Hematopoietic multipotent progenitor cell treated with erythropoietin and hydrocortisone succinate and interleukin-3 and kit ligand, for 17 days (in vitro differentiated cells): ENCODE results near the gene AKTIP.
A peak's percentile ranks its signal among the peaks of the same experiment; 100 is the strongest.
"Not testable (repeated sequence)": the region's sequence is repeated elsewhere in the genome, so short reads cannot be mapped to it uniquely, and the experiment has no call there.

Experiments used
- DNase-seq: peaks from one replicate; pipeline ENCODE4 v3.0.0-alpha.2; 2015; ENCODE audit warnings: low spot score

Gene AKTIP

GRCh38 chr16:53515811-53516210 is 12.8 kb upstream of the AKTIP start:
- DNase-seq: no peak

GRCh38 chr16:53515259-53515658 is 12.2 kb upstream of the AKTIP start:
- no peak for DNase-seq

- DNase-seq: not testable (repeated sequence)
Observed at GRCh38 chr16:53512795-53513194, 9.8 kb upstream of the AKTIP start.

GRCh38 chr16:53511403-53512280 is 8.6 kb upstream of the AKTIP start:
- no peak for DNase-seq

- DNase-seq: no peak
Observed at GRCh38 chr16:53511084-53511402, 8.0 kb upstream of the AKTIP start.

GRCh38 chr16:53510704-53511070 is 7.7 kb upstream of the AKTIP start:
- no peak for DNase-seq

- peak; percentile 73 for DNase-seq
Observed at GRCh38 chr16:53509906-53510703, 7.1 kb upstream of the AKTIP start.

GRCh38 chr16:53507464-53508179 is 4.6 kb upstream of the AKTIP start:
- DNase-seq: no peak

GRCh38 chr16:53506254-53506653 is 3.2 kb upstream of the AKTIP start:
- no peak for DNase-seq

GRCh38 chr16:53504665-53505064 is 1.7 kb upstream of the AKTIP start:
- no peak for DNase-seq

- no peak for DNase-seq
Observed at GRCh38 chr16:53503991-53504663, 1.1 kb upstream of the AKTIP start.

- DNase-seq: peak; percentile 95
Observed at GRCh38 chr16:53503270-53503923, 388 bp upstream of the AKTIP start.

- no peak for DNase-seq
Observed at GRCh38 chr16:53501216-53501859, 1.7 kb downstream of the AKTIP start.

- no peak for DNase-seq
Observed at GRCh38 chr16:53498984-53499383, 4.0 kb downstream of the AKTIP start.

- no peak for DNase-seq
Observed at GRCh38 chr16:53495325-53495724, 7.7 kb downstream of the AKTIP start.

- DNase-seq: no peak
Observed at GRCh38 chr16:53494636-53495035, 8.4 kb downstream of the AKTIP start.

- no peak for DNase-seq
Observed at GRCh38 chr16:53492503-53492902, 10.5 kb downstream of the AKTIP start.

- no peak for DNase-seq
Observed at GRCh38 chr16:53489755-53490154, 13.3 kb downstream of the AKTIP start.

GRCh38 chr16:53486230-53486629 is 16.8 kb downstream of the AKTIP start:
- no peak for DNase-seq

GRCh38 chr16:53484542-53484941 is 18.5 kb downstream of the AKTIP start:
- no peak for DNase-seq

- DNase-seq: no peak
Observed at GRCh38 chr16:53482123-53482522, 20.9 kb downstream of the AKTIP start.
